GM12891 (cell line): Measurements from ENCODE around the gene PPP2R3C.

Experiments used
- POLR2A ChIP-seq: IDR thresholded peaks from 2 replicates; pipeline ENCODE4 v1.6.1; 2011; ENCODE audit warnings: low read depth, low read length, control low read depth
- POLR2AphosphoS5 ChIP-seq: IDR thresholded peaks from 2 replicates; pipeline ENCODE4 v1.6.1; 2011; ENCODE audit warnings: low read depth, low read length, control low read depth
- TAF1 ChIP-seq: IDR thresholded peaks from 2 replicates; pipeline ENCODE4 v1.6.1; 2011; ENCODE audit warnings: low read depth, low read length, control low read depth

DNA sequence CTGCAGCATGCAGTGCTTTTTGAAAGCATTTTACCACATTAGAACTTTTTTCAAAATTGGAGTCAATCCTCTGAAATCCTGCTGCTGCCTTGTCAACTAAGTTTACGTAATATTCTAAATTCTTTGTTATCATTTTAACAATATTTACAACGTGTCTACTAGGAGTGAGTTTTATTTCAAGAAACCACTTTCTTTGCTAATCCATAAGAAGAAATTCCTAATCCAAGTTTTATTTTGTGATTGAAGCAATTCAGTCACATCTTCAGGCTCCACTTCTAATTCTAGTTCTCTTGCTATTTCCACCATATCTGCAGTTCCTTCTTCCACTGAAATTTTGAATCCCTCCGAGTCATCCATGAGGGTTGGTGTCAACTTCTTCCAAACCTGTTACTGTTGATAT lies 25.9 kb upstream of the PPP2R3C start:
- TF ChIP-seq TAF1 (no peak), POLR2AphosphoS5 (no peak), POLR2A (no peak)
